ENCODE measurements around the gene ST6GALNAC6. TPM values are rescaled to one million over a fixed set of nuclear protein-coding genes. Genes with fewer than 3 reads are reported as not detected.

The ST6GALNAC6 gene
- total and polyA plus RNA-seq, 2 of the 8 experiments (the other 6 are each of a cell fraction or from before 2014, with no cell fraction given) = 43.7 to 64.4 TPM

GRCh38 chr9:127944586-127945218 lies 45.3 kb upstream of the ST6GALNAC6 start (continued):
- TF ChIP-seq RNF2 (IDR thresholded peaks at IDR 0.05; ENCODE audit: borderline replicate concordance, low read depth, low read length, missing control alignments, poor library complexity, severe bottlenecking) (no peak), TAF1 (IDR thresholded peaks at IDR 0.05; ENCODE audit: low read depth, low read length) (no peak), NANOG (IDR thresholded peaks at IDR 0.05; ENCODE audit: insufficient read depth, low read depth, low read length, poor library complexity, severe bottlenecking) (no peak), HDAC2 (IDR thresholded peaks at IDR 0.05; ENCODE audit: borderline replicate concordance in 1 of 2, low read depth in 2 of 2, low read length in 2 of 2) (no peak), CHD1 (IDR thresholded peaks at IDR 0.05; ENCODE audit: low read depth, low read length) (no peak)
